ENCODE measurements around the gene CHD5. TPM values are rescaled to one million over a fixed set of nuclear protein-coding genes. Genes with fewer than 3 reads are reported as not detected.

The CHD5 gene
- total RNA-seq, 1 experiment from 2014 or later, result 2.4 TPM

DNA sequence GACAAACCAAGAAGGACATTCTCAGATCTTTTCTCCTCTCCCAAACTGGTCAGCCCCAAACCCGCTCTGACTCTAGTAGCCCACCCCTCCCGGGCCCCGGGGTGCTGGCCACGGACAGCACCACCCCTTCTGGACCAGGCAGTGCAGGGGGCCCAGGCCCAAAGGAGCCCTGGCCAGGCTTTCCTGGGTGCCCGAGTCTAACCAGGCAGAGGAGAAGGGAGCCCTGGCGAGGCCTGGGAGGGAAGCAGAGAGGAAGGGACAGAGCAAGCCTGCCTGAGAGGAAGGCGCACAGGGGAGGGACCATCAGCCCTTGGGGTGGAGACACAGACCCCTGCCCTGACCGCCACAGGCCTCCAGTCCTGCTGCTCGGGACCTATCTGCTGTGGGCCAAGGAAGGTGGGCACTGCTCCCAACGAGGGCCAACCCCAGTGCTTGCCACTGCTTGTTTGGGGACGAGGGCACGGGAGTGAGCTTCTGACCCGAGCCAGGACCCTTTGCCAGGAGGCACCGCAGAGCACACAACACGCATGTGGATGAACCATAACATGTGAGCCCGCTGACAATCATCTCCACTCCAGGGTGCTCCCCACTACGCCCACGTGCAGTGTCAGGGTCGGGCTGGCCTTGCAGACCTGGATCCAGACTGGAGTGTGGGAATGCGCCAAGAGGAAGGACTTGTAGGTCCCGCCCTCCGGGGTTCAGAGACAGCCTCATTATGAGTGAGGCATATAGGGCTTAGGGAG is 76.8 kb downstream of the CHD5 start:
- no peak for DNase-seq (ENCODE audit: low spot score)
- no peaks in the 10 kb centered on the region for H3K27me3 Mint-ChIP-seq (ENCODE audit: low read depth)
- no peaks in the 10 kb centered on the region for H3K4me1 Mint-ChIP-seq
- CTCF ChIA-PET, result interaction anchor here (1.1 kb wide), 1 partner anchor 59 kb away, joined by 3 read pairs; no protein-coding TSS in a partner anchor
- H3K36me3 Mint-ChIP-seq, result no peaks in the 10 kb centered on the region
- peaks cover 9% of the 10 kb centered on the region; the same call in 1 of the 2 replicates for H3K9me3 Mint-ChIP-seq
- no peak for ATAC-seq
- POLR2A ChIA-PET, result no interaction called here
- TF ChIP-seq RELA (CRISPR knock-in tag; IDR thresholded peaks at IDR 0.05; ENCODE audit: borderline replicate concordance) (no peak), GRHL2 (CRISPR knock-in tag; IDR thresholded peaks at IDR 0.05; ENCODE audit: insufficient replicate concordance, severe bottlenecking) (no peak), ETV6 (CRISPR knock-in tag; IDR thresholded peaks at IDR 0.05) (no peak), GTF2I (CRISPR knock-in tag; conservative IDR thresholded peaks at IDR 0.05) (no peak)
- TF ChIP-seq, protein P1, sequence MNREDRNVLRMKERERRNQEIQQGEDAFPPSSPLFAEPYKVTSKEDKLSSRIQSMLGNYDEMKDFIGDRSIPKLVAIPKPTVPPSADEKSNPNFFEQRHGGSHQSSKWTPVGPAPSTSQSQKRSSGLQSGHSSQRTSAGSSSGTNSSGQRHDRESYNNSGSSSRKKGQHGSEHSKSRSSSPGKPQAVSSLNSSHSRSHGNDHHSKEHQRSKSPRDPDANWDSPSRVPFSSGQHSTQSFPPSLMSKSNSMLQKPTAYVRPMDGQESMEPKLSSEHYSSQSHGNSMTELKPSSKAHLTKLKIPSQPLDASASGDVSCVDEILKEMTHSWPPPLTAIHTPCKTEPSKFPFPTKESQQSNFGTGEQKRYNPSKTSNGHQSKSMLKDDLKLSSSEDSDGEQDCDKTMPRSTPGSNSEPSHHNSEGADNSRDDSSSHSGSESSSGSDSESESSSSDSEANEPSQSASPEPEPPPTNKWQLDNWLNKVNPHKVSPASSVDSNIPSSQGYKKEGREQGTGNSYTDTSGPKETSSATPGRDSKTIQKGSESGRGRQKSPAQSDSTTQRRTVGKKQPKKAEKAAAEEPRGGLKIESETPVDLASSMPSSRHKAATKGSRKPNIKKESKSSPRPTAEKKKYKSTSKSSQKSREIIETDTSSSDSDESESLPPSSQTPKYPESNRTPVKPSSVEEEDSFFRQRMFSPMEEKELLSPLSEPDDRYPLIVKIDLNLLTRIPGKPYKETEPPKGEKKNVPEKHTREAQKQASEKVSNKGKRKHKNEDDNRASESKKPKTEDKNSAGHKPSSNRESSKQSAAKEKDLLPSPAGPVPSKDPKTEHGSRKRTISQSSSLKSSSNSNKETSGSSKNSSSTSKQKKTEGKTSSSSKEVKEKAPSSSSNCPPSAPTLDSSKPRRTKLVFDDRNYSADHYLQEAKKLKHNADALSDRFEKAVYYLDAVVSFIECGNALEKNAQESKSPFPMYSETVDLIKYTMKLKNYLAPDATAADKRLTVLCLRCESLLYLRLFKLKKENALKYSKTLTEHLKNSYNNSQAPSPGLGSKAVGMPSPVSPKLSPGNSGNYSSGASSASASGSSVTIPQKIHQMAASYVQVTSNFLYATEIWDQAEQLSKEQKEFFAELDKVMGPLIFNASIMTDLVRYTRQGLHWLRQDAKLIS (CRISPR knock-in tag; IDR thresholded peaks at IDR 0.05; ENCODE audit: borderline replicate concordance), result no peak
- TF ChIP-seq, protein P2, sequence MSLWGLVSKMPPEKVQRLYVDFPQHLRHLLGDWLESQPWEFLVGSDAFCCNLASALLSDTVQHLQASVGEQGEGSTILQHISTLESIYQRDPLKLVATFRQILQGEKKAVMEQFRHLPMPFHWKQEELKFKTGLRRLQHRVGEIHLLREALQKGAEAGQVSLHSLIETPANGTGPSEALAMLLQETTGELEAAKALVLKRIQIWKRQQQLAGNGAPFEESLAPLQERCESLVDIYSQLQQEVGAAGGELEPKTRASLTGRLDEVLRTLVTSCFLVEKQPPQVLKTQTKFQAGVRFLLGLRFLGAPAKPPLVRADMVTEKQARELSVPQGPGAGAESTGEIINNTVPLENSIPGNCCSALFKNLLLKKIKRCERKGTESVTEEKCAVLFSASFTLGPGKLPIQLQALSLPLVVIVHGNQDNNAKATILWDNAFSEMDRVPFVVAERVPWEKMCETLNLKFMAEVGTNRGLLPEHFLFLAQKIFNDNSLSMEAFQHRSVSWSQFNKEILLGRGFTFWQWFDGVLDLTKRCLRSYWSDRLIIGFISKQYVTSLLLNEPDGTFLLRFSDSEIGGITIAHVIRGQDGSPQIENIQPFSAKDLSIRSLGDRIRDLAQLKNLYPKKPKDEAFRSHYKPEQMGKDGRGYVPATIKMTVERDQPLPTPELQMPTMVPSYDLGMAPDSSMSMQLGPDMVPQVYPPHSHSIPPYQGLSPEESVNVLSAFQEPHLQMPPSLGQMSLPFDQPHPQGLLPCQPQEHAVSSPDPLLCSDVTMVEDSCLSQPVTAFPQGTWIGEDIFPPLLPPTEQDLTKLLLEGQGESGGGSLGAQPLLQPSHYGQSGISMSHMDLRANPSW (CRISPR knock-in tag; conservative IDR thresholded peaks at IDR 0.05; ENCODE audit: low read depth), result no peak
- TF ChIP-seq, protein P3, sequence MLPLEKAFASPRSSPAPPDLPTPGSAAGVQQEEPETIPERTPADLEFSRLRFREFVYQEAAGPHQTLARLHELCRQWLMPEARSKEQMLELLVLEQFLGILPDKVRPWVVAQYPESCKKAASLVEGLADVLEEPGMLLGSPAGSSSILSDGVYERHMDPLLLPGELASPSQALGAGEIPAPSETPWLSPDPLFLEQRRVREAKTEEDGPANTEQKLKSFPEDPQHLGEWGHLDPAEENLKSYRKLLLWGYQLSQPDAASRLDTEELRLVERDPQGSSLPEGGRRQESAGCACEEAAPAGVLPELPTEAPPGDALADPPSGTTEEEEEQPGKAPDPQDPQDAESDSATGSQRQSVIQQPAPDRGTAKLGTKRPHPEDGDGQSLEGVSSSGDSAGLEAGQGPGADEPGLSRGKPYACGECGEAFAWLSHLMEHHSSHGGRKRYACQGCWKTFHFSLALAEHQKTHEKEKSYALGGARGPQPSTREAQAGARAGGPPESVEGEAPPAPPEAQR (CRISPR knock-in tag; IDR thresholded peaks at IDR 0.05), result no peak
- TF ChIP-seq, protein P4, sequence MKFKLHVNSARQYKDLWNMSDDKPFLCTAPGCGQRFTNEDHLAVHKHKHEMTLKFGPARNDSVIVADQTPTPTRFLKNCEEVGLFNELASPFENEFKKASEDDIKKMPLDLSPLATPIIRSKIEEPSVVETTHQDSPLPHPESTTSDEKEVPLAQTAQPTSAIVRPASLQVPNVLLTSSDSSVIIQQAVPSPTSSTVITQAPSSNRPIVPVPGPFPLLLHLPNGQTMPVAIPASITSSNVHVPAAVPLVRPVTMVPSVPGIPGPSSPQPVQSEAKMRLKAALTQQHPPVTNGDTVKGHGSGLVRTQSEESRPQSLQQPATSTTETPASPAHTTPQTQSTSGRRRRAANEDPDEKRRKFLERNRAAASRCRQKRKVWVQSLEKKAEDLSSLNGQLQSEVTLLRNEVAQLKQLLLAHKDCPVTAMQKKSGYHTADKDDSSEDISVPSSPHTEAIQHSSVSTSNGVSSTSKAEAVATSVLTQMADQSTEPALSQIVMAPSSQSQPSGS (CRISPR knock-in tag; IDR thresholded peaks at IDR 0.05; ENCODE audit: borderline replicate concordance, low read depth), result no peak
- TF ChIP-seq, protein P5, sequence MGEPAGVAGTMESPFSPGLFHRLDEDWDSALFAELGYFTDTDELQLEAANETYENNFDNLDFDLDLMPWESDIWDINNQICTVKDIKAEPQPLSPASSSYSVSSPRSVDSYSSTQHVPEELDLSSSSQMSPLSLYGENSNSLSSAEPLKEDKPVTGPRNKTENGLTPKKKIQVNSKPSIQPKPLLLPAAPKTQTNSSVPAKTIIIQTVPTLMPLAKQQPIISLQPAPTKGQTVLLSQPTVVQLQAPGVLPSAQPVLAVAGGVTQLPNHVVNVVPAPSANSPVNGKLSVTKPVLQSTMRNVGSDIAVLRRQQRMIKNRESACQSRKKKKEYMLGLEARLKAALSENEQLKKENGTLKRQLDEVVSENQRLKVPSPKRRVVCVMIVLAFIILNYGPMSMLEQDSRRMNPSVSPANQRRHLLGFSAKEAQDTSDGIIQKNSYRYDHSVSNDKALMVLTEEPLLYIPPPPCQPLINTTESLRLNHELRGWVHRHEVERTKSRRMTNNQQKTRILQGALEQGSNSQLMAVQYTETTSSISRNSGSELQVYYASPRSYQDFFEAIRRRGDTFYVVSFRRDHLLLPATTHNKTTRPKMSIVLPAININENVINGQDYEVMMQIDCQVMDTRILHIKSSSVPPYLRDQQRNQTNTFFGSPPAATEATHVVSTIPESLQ (CRISPR knock-in tag; IDR thresholded peaks at IDR 0.05), result no peak
- no peak overlapping the region for H3K4me3 Mint-ChIP-seq
- peak overlapping the region; percentile 60; the same call in 1 of the 2 replicates for H3K27ac Mint-ChIP-seq

DNA sequence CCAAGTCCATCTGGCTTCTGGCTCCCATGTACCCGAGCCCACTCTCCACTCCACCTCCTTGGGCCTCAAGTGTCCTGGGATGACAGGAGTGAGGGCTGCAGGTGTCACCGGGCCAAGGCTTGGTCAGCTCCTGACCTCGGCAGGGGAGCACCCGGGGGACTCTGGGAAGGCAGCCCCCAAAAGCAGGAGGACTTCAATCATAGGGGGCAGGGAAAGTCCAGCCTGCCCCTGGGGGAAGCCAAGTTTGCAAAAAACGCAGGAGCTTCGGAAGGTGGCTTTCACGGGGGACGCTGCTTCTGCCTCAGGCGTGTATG is 77.6 kb downstream of the CHD5 start:
- no peaks in the 10 kb centered on the region for H3K36me3 Mint-ChIP-seq
- POLR2A ChIA-PET, result no interaction called here
- no peaks in the 10 kb centered on the region for H3K27me3 Mint-ChIP-seq (ENCODE audit: low read depth)
- TF ChIP-seq OVOL2 (CRISPR knock-in tag; IDR thresholded peaks at IDR 0.05; ENCODE audit: borderline replicate concordance), result no peak
- no peak for TF ChIP-seq NR2C2 (CRISPR knock-in tag; IDR thresholded peaks at IDR 0.05)
- TF ChIP-seq SOX15 (CRISPR knock-in tag; IDR thresholded peaks at IDR 0.05), result no peak
- no peak for TF ChIP-seq HMGA2 (CRISPR knock-in tag; IDR thresholded peaks at IDR 0.05)
- no peak for TF ChIP-seq PRRX2 (CRISPR knock-in tag; IDR thresholded peaks at IDR 0.05)
- no peak for TF ChIP-seq SMAD4 (CRISPR knock-in tag; IDR thresholded peaks at IDR 0.05)
- TF ChIP-seq FOXJ3 (CRISPR knock-in tag; IDR thresholded peaks at IDR 0.05; ENCODE audit: borderline replicate concordance), result no peak
- TF ChIP-seq GTF2I (CRISPR knock-in tag; conservative IDR thresholded peaks at IDR 0.05), result no peak
- TF ChIP-seq IRF2 (CRISPR knock-in tag; IDR thresholded peaks at IDR 0.05; ENCODE audit: borderline replicate concordance, low read depth), result no peak
- TF ChIP-seq MXD4 (CRISPR knock-in tag; IDR thresholded peaks at IDR 0.05; ENCODE audit: borderline replicate concordance), result no peak
- TF ChIP-seq, protein P6, sequence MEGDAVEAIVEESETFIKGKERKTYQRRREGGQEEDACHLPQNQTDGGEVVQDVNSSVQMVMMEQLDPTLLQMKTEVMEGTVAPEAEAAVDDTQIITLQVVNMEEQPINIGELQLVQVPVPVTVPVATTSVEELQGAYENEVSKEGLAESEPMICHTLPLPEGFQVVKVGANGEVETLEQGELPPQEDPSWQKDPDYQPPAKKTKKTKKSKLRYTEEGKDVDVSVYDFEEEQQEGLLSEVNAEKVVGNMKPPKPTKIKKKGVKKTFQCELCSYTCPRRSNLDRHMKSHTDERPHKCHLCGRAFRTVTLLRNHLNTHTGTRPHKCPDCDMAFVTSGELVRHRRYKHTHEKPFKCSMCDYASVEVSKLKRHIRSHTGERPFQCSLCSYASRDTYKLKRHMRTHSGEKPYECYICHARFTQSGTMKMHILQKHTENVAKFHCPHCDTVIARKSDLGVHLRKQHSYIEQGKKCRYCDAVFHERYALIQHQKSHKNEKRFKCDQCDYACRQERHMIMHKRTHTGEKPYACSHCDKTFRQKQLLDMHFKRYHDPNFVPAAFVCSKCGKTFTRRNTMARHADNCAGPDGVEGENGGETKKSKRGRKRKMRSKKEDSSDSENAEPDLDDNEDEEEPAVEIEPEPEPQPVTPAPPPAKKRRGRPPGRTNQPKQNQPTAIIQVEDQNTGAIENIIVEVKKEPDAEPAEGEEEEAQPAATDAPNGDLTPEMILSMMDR (IDR thresholded peaks at IDR 0.05), result no peak

More for the DNA sequence above, 77.6 kb downstream of the CHD5 start:
- CTCF ChIA-PET, result interaction anchor here (1.0 to 1.1 kb wide), 2 partner anchors 59 to 102 kb away, joined by 3 read pairs; no protein-coding TSS in a partner anchor
- no peaks in the 10 kb centered on the region for H3K4me1 Mint-ChIP-seq
- no peak overlapping the region for H3K4me3 Mint-ChIP-seq
- DNase-seq (ENCODE audit: low spot score) (no peak), ATAC-seq (no peak)
- peaks cover 3% of the 10 kb centered on the region; the same call in 1 of the 2 replicates for H3K9me3 Mint-ChIP-seq
- H3K27ac Mint-ChIP-seq, result no peak overlapping the region
